IMR-90 (cell line): ENCODE results near the gene OTOG. TPM values are rescaled to one million over a fixed set of nuclear protein-coding genes. Genes with fewer than 3 reads are reported as not detected.

Experiments used
- ATAC-seq: fragments of 200-7000 bp; cut with Tn5 transposase; 2 replicates; pipeline ENCODE4 v1.9.1; 2020; ENCODE audit warnings: low read depth, mild to moderate bottlenecking, moderate library complexity
- BruUV-seq: library from RNA; stranded (reverse); fragments of 400-500 nt; replicated peaks from 2 replicates; lab custom pipeline; 2021; lab: Mats Ljungman, UMichigan
- CTCF ChIA-PET: fragments of 300-600 bp; formaldehyde crosslinking; extraction: SDS; loops from one replicate; lab custom pipeline; 2021; ENCODE audit warnings: antibody characterized with exemption; lab: Yijun Ruan, JAX
- POLR2A ChIA-PET: fragments of 300-600 bp; sonication (Branson Sonifier 250); formaldehyde crosslinking; loops from one replicate; lab custom pipeline; 2022; ENCODE audit warnings: antibody characterized with exemption; ENCODE audit not compliant: unreplicated experiment; lab: Charles Lee
- DNase-seq: peaks from one replicate; pipeline ENCODE4 v3.0.0; 2013
- H2AFZ ChIP-seq: replicated peaks from 2 replicates; pipeline ENCODE3; 2013; ENCODE audit warnings: low read length, mild to moderate bottlenecking; ENCODE audit not compliant: poor library complexity
- H2AK5ac ChIP-seq: 2 replicates; pipeline ENCODE4 v1.6.1; 2013; ENCODE audit warnings: low read depth, low read length, inconsistent platforms
- H2AK9ac ChIP-seq: replicated peaks from 2 replicates; pipeline ENCODE3; 2013; ENCODE audit warnings: mild to moderate bottlenecking, low read depth, low read length, moderate library complexity; ENCODE audit not compliant: poor library complexity
- H2BK120ac ChIP-seq: 2 replicates; pipeline ENCODE4 v1.6.1; 2013; ENCODE audit warnings: low read depth, low read length, inconsistent platforms
- H2BK15ac ChIP-seq: 3 replicates; pipeline ENCODE4 v1.6.1; 2013; ENCODE audit warnings: low read depth, low read length, inconsistent platforms
- H2BK20ac ChIP-seq: 2 replicates; pipeline ENCODE4 v1.6.1; 2013; ENCODE audit warnings: low read depth, mild to moderate bottlenecking, inconsistent platforms, low read length, moderate library complexity
- H2BK5ac ChIP-seq: 2 replicates; pipeline ENCODE4 v1.6.1; 2013; ENCODE audit warnings: mild to moderate bottlenecking, low read depth, low read length, inconsistent platforms; ENCODE audit not compliant: poor library complexity, severe bottlenecking
- H3K14ac ChIP-seq: replicated peaks from 2 replicates; pipeline ENCODE4 v1.6.1; 2013; ENCODE audit warnings: low read depth, low read length, inconsistent platforms
- H3K18ac ChIP-seq: 2 replicates; pipeline ENCODE4 v1.6.1; 2013; ENCODE audit warnings: low read depth, low read length, control low read depth
- H3K23ac ChIP-seq: 2 replicates; pipeline ENCODE4 v1.6.1; 2013; ENCODE audit warnings: low read depth, low read length, inconsistent platforms
- H3K27ac ChIP-seq: 2 replicates; pipeline ENCODE4 v1.5.1; 2013; ENCODE audit warnings: mild to moderate bottlenecking, control low read depth, low read length; ENCODE audit not compliant: insufficient read depth
- H3K27me3 ChIP-seq: 2 replicates; pipeline ENCODE4 v1.6.1; 2013; ENCODE audit warnings: low read length; ENCODE audit not compliant: control insufficient read depth, insufficient read depth
- H3K36me3 ChIP-seq: 2 replicates; pipeline ENCODE4 v1.6.1; 2013; ENCODE audit warnings: low read length, mixed read lengths; ENCODE audit not compliant: control insufficient read depth, insufficient read depth
- H3K4ac ChIP-seq: 2 replicates; pipeline ENCODE4 v1.6.1; 2013; ENCODE audit warnings: low read depth, low read length, inconsistent platforms
- H3K4me1 ChIP-seq: 2 replicates; pipeline ENCODE4 v1.6.1; 2013; ENCODE audit warnings: low read length, mixed read lengths; ENCODE audit not compliant: control insufficient read depth, insufficient read depth
- H3K4me2 ChIP-seq: 2 replicates; pipeline ENCODE4 v1.6.1; 2013; ENCODE audit warnings: low read depth, mild to moderate bottlenecking, control low read depth, low read length, moderate library complexity
- H3K4me3 ChIP-seq: 2 replicates; pipeline ENCODE4 v1.5.1; 2013; ENCODE audit warnings: low read depth, mild to moderate bottlenecking, control low read depth, low read length, moderate library complexity; ENCODE audit not compliant: insufficient read depth
- H3K56ac ChIP-seq: 2 replicates; pipeline ENCODE4 v1.6.1; 2013; ENCODE audit warnings: low read length, inconsistent platforms; ENCODE audit not compliant: insufficient read depth; ENCODE audit errors: extremely low read depth
- H3K79me1 ChIP-seq, 2 experiments: 2 replicates each; pipeline ENCODE4 v1.6.1; 2013; ENCODE audit warnings: low read length in 2 of 2, inconsistent platforms in 1 of 2, low read depth in 1 of 2
- H3K9ac ChIP-seq: 2 replicates; pipeline ENCODE4 v1.6.1; 2013; ENCODE audit warnings: low read depth, low read length, control low read depth
- H3K9me1 ChIP-seq: 2 replicates; pipeline ENCODE4 v1.6.1; 2013; ENCODE audit warnings: low read length, inconsistent platforms; ENCODE audit not compliant: insufficient read depth
- H3K9me3 ChIP-seq: 2 replicates; pipeline ENCODE4 v1.6.1; 2013; ENCODE audit warnings: low read length; ENCODE audit not compliant: control insufficient read depth, insufficient read depth
- H4K20me1 ChIP-seq: 2 replicates; pipeline ENCODE4 v1.6.1; 2013; ENCODE audit warnings: low read length, inconsistent platforms; ENCODE audit not compliant: insufficient read depth
- H4K5ac ChIP-seq: 2 replicates; pipeline ENCODE4 v1.6.1; 2013; ENCODE audit warnings: mild to moderate bottlenecking, low read depth, low read length, control low read depth
- H4K8ac ChIP-seq, 2 experiments: 2 replicates each; pipeline ENCODE4 v1.6.1; 2013; ENCODE audit warnings: low read depth in 2 of 2, low read length in 2 of 2, control low read depth in 1 of 2, inconsistent platforms in 1 of 2
- H4K91ac ChIP-seq: 2 replicates; pipeline ENCODE4 v1.6.1; 2013; ENCODE audit warnings: low read depth, low read length, inconsistent platforms; ENCODE audit not compliant: insufficient read depth
- BHLHE40 ChIP-seq: fragments of 150-350 bp; IDR thresholded peaks from 2 replicates; pipeline ENCODE4 v1.6.1; 2016; ENCODE audit warnings: mild to moderate bottlenecking, low read depth, low read length
- ELK1 ChIP-seq: fragments of 150-350 bp; IDR thresholded peaks from 2 replicates; pipeline ENCODE4 v1.6.1; 2016; ENCODE audit warnings: low read depth, mild to moderate bottlenecking, low read length, moderate library complexity, borderline replicate concordance
- FOS ChIP-seq: fragments of 150-350 bp; IDR thresholded peaks from 2 replicates; pipeline ENCODE4 v1.6.1; 2016; ENCODE audit warnings: low read depth, low read length
- MAFK ChIP-seq: IDR thresholded peaks from 2 replicates; pipeline ENCODE4 v1.6.1; 2012; ENCODE audit warnings: low read depth, low read length, improper control_type of control experiment
- MAZ ChIP-seq: IDR thresholded peaks from 2 replicates; pipeline ENCODE4 v1.6.1; 2012; ENCODE audit warnings: low read depth, mild to moderate bottlenecking, low read length, improper control_type of control experiment, moderate library complexity, borderline replicate concordance
- POLR2A ChIP-seq: IDR thresholded peaks from 2 replicates; pipeline ENCODE4 v1.6.1; 2012; ENCODE audit warnings: mild to moderate bottlenecking, low read depth, low read length
- RAD21 ChIP-seq: IDR thresholded peaks from 2 replicates; pipeline ENCODE4 v1.6.1; 2012; ENCODE audit warnings: low read length, improper control_type of control experiment
- RFX5 ChIP-seq: IDR thresholded peaks from 2 replicates; pipeline ENCODE4 v1.8.0; 2012; ENCODE audit warnings: low read depth, mild to moderate bottlenecking, low read length, moderate library complexity
- USF2 ChIP-seq: fragments of 150-350 bp; IDR thresholded peaks from 2 replicates; pipeline ENCODE4 v1.6.1; 2017; ENCODE audit warnings: mild to moderate bottlenecking, antibody characterized with exemption, low read length, low read depth
- WGBS, 2 experiments: methylation state at CpG; one replicate each; pipeline versions ENCODE4 v1.1.5 to v1.1.7; 2013; ENCODE audit warnings: missing lambda C conversion rate in 2 of 2; ENCODE audit not compliant: insufficient read length in 1 of 2; ENCODE audit errors: extremely low coverage in 2 of 2; 5-methylcytosine and 5-hydroxymethylcytosine counted together
- dilution Hi-C: fragments of 300-500 bp; cut with HindIII; formaldehyde crosslinking; loops from one replicate; pipeline ENCODE4 v1.14.3; 2018; ENCODE audit warnings: low sequenced_read_pairs; ENCODE audit not compliant: unreplicated experiment
- in situ Hi-C: fragments of 300-500 bp; cut with MboI; formaldehyde crosslinking; loops from 3 replicates; pipeline ENCODE4 v1.14.3; 2019; ENCODE audit warnings: low sequenced_read_pairs, inconsistent platforms, mixed read lengths
- intact Hi-C: fragments of 100-400 bp; cut with micrococcal nuclease; formaldehyde crosslinking; loops from 2 replicates; pipeline ENCODE4 v1.10.0; 2022
- polyA plus RNA-seq, 3 experiments: library from polyadenylated mRNA; depleted of rRNA; stranded (reverse); fragments of >200 nt; gene quantifications; 2 replicates each; pipeline ENCODE4 v1.2.3, GENCODE V29; 2012; ENCODE audit warnings: low replicate concordance in 1 of 3
- total RNA-seq: library from RNA; depleted of rRNA; stranded (reverse); fragments of >200 nt; gene quantifications from 2 replicates; pipeline ENCODE4 v1.2.3, GENCODE V29; 2012
- TF ChIP-seq, protein P1 (sequence below): conservative IDR thresholded peaks from 2 replicates; pipeline ENCODE4 v1.5.1; 2012; ENCODE audit warnings: mild to moderate bottlenecking, low read depth, low read length, improper control_type of control experiment

The OTOG gene
- total and polyA plus RNA-seq, 2 of the 4 experiments (the other 2 are of a cell fraction), result not detected

GRCh38 chr11:17637901-17638300 is 90.8 kb downstream of the OTOG start:
- Histone ChIP-seq H3K4me2 (no peak overlapping the region), H2BK120ac (no peak overlapping the region), H4K5ac (no peak overlapping the region), H3K23ac (no peak overlapping the region), H3K79me1 (no peaks in the 10 kb centered on the region), H3K14ac (no peak overlapping the region), H4K20me1 (no peaks in the 10 kb centered on the region), H3K18ac (no peak overlapping the region), H3K27me3 (0 out of 2 replicates have a peak, but pooled peaks cover 4% of the 10 kb centered on the region), H3K27ac (no peak overlapping the region), H3K4me3 (no peak overlapping the region), H2AK9ac (no peak overlapping the region), H2BK5ac (no peak overlapping the region), H3K9me1 (no peaks in the 10 kb centered on the region), H4K91ac (no peak overlapping the region), H3K9ac (no peak overlapping the region), H2BK15ac (no peak overlapping the region), H3K9me3 (no peaks in the 10 kb centered on the region), H2AK5ac (no peak overlapping the region), H3K4me1 (no peaks in the 10 kb centered on the region), H2AFZ (no peak overlapping the region), H4K8ac (no peak overlapping the region), H2BK20ac (no peak overlapping the region), H3K56ac (no peak overlapping the region), H3K36me3 (no peaks in the 10 kb centered on the region), H3K4ac (no peak overlapping the region)
- ATAC-seq (no peak), DNase-seq (no peak)
- TF ChIP-seq BHLHE40 (no peak), POLR2A (no peak), USF2 (no peak), RAD21 (no peak), MAZ (no peak), MAFK (no peak), RFX5 (no peak), ELK1 (no peak), FOS (no peak)
- TF ChIP-seq, protein P1, sequence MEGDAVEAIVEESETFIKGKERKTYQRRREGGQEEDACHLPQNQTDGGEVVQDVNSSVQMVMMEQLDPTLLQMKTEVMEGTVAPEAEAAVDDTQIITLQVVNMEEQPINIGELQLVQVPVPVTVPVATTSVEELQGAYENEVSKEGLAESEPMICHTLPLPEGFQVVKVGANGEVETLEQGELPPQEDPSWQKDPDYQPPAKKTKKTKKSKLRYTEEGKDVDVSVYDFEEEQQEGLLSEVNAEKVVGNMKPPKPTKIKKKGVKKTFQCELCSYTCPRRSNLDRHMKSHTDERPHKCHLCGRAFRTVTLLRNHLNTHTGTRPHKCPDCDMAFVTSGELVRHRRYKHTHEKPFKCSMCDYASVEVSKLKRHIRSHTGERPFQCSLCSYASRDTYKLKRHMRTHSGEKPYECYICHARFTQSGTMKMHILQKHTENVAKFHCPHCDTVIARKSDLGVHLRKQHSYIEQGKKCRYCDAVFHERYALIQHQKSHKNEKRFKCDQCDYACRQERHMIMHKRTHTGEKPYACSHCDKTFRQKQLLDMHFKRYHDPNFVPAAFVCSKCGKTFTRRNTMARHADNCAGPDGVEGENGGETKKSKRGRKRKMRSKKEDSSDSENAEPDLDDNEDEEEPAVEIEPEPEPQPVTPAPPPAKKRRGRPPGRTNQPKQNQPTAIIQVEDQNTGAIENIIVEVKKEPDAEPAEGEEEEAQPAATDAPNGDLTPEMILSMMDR, result no peak
- intact Hi-C loops (no loop called here), dilution Hi-C loops (no loop called here), in situ Hi-C loops (no loop called here)
- ChIA-PET POLR2A (no interaction called here), CTCF (no interaction called here)
- no CpG with 5 or more reads among the region's 4 CpGs for WGBS, 2 experiments
- BruUV-seq, result no TSS peak
